Esophagus squamous epithelium (tissue), 4 donors: ENCODE data around the gene ATAD1.

Experiments used
- POLR2A ChIP-seq, 4 donors: fragments of 450-650 bp; IDR thresholded peaks; one replicate each; pipeline ENCODE4 v1.6.1; 2017; ENCODE audit warnings: antibody characterized with exemption in 4 of 4, mild to moderate bottlenecking in 4 of 4, moderate library complexity in 3 of 4
- TF ChIP-seq, protein P1 (sequence below), 6 experiments: fragments of 450-650 bp in 4 of 6; fragments of 200-600 bp in 2 of 6; sonication (generic) in 2 of 6; IDR thresholded peaks; one replicate each; pipeline ENCODE4 v1.5.1; 2016 to 2019; ENCODE audit warnings: antibody characterized with exemption in 6 of 6, mild to moderate bottlenecking in 4 of 6, moderate library complexity in 4 of 6

DNA sequence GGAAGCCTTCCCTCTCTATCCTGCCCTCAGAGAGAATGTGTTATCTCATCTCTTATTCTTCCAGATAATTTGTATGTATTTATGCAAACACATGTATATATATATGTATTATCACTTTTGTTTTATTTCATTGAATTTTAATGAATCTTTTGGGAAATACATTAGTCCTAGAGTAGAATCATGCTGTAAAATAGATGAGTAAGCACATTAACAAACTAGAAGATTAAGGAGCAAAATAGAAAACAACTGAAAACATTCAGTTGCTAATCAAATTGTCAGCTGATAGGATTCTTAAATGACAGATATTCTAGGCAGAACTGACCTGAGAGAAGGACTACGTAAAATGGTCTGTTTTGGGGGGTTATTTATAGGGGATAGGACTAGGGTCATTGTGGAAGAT is 34.1 kb upstream of the ATAD1 start:
- TF ChIP-seq, protein P1, sequence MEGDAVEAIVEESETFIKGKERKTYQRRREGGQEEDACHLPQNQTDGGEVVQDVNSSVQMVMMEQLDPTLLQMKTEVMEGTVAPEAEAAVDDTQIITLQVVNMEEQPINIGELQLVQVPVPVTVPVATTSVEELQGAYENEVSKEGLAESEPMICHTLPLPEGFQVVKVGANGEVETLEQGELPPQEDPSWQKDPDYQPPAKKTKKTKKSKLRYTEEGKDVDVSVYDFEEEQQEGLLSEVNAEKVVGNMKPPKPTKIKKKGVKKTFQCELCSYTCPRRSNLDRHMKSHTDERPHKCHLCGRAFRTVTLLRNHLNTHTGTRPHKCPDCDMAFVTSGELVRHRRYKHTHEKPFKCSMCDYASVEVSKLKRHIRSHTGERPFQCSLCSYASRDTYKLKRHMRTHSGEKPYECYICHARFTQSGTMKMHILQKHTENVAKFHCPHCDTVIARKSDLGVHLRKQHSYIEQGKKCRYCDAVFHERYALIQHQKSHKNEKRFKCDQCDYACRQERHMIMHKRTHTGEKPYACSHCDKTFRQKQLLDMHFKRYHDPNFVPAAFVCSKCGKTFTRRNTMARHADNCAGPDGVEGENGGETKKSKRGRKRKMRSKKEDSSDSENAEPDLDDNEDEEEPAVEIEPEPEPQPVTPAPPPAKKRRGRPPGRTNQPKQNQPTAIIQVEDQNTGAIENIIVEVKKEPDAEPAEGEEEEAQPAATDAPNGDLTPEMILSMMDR (IDR thresholded peaks at IDR 0.05): no peak
- no peak for TF ChIP-seq POLR2A (IDR thresholded peaks at IDR 0.05)
